Neural cell (in vitro differentiated cells): Measurements from ENCODE around the gene MGAT4A. TPM values are rescaled to one million over a fixed set of nuclear protein-coding genes. Genes with fewer than 3 reads are reported as not detected.

Source experiments
- H2AFZ ChIP-seq: fragments of 200-600, 300-800 bp; sonication (generic), shearing (Covaris generic); 2 replicates; pipeline ENCODE4 v1.6.0; 2014; ENCODE audit warnings: low read depth, mild to moderate bottlenecking, antibody characterized with exemption, low read length, moderate library complexity
- H3F3A ChIP-seq: fragments of 200-600 bp; shearing (Covaris generic); 2 replicates; pipeline ENCODE4 v1.6.1; 2016; ENCODE audit warnings: mild to moderate bottlenecking, moderate library complexity, mixed read lengths, antibody characterized with exemption, low read length; ENCODE audit not compliant: insufficient read depth, poor library complexity, severe bottlenecking
- H3K27ac ChIP-seq: fragments of 200-600, 300-800 bp; sonication (generic), shearing (Covaris generic); 2 replicates; pipeline ENCODE4 v1.5.1; 2014; ENCODE audit warnings: mild to moderate bottlenecking, low read length, moderate library complexity
- H3K27me3 ChIP-seq: fragments of 300-800, 200-600 bp; sonication (generic), shearing (Covaris generic); 2 replicates; pipeline ENCODE4 v1.6.0; 2014; ENCODE audit warnings: mild to moderate bottlenecking, low read depth, low read length, moderate library complexity; ENCODE audit not compliant: insufficient read depth
- H3K36me3 ChIP-seq: fragments of 300-800, 200-600 bp; sonication (generic), shearing (Covaris generic); 2 replicates; pipeline ENCODE4 v1.5.1; 2014; ENCODE audit warnings: mild to moderate bottlenecking, antibody characterized with exemption, low read length, moderate library complexity; ENCODE audit not compliant: insufficient read depth
- H3K4me2 ChIP-seq: fragments of 300-800, 200-600 bp; sonication (generic), shearing (Covaris generic); 2 replicates; pipeline ENCODE4 v1.6.0; 2014; ENCODE audit warnings: mild to moderate bottlenecking, low read length
- H3K4me3 ChIP-seq: fragments of 300-800, 200-600 bp; sonication (generic), shearing (Covaris generic); 2 replicates; pipeline ENCODE4 v1.5.1; 2014; ENCODE audit warnings: mild to moderate bottlenecking, low read length, moderate library complexity
- H3K79me2 ChIP-seq: fragments of 200-600 bp; shearing (Covaris generic); replicated peaks from 2 replicates; pipeline ENCODE4 v1.6.0; 2014; ENCODE audit warnings: mild to moderate bottlenecking, low read length, moderate library complexity; ENCODE audit not compliant: insufficient read depth
- H3K9ac ChIP-seq: fragments of 300-800, 200-600 bp; sonication (generic), shearing (Covaris generic); 2 replicates; pipeline ENCODE4 v1.6.1; 2016; ENCODE audit warnings: mild to moderate bottlenecking, low read length, mixed read lengths
- H3K9me2 ChIP-seq: fragments of 200-600 bp; shearing (Covaris generic); 2 replicates; pipeline ENCODE4 v1.6.1; 2016; ENCODE audit warnings: mild to moderate bottlenecking, low read length, mixed read lengths; ENCODE audit not compliant: insufficient read depth
- H3K9me3 ChIP-seq: fragments of 200-600, 300-800 bp; sonication (generic), shearing (Covaris generic); 2 replicates; pipeline ENCODE4 v1.6.1; 2016; ENCODE audit warnings: mild to moderate bottlenecking, mixed run types, low read length, moderate library complexity, mixed read lengths
- H4K20me1 ChIP-seq: fragments of 200-600 bp; shearing (Covaris generic); 2 replicates; pipeline ENCODE4 v1.6.1; 2016; ENCODE audit warnings: mild to moderate bottlenecking, mixed run types; ENCODE audit not compliant: insufficient read depth
- EP300 ChIP-seq: fragments of 450-650 bp; conservative IDR thresholded peaks from 2 replicates; pipeline ENCODE4 v1.6.1; 2014; ENCODE audit warnings: antibody characterized with exemption, mild to moderate bottlenecking, moderate library complexity; ENCODE audit not compliant: poor library complexity, severe bottlenecking
- EZH2 ChIP-seq: fragments of 200-600, 300-800 bp; shearing (Covaris generic), sonication (generic); IDR thresholded peaks from 2 replicates; pipeline ENCODE4 v1.6.1; 2014; ENCODE audit warnings: antibody characterized with exemption, low read length, borderline replicate concordance, mild to moderate bottlenecking; ENCODE audit not compliant: insufficient read depth, poor library complexity, severe bottlenecking
- MXI1 ChIP-seq: fragments of 450-650 bp; conservative IDR thresholded peaks from 2 replicates; pipeline ENCODE4 v1.6.1; 2014; ENCODE audit warnings: antibody characterized with exemption, mild to moderate bottlenecking; ENCODE audit not compliant: poor library complexity, severe bottlenecking
- POLR2AphosphoS5 ChIP-seq: IDR thresholded peaks from 2 replicates; pipeline ENCODE4 v1.6.1; 2012
- RAD21 ChIP-seq: fragments of 450-650 bp; conservative IDR thresholded peaks from 2 replicates; pipeline ENCODE4 v1.6.1; 2014; ENCODE audit warnings: antibody characterized with exemption, mild to moderate bottlenecking, moderate library complexity
- SMC3 ChIP-seq: fragments of 450-650 bp; conservative IDR thresholded peaks from 2 replicates; pipeline ENCODE4 v1.6.1; 2014; ENCODE audit warnings: antibody characterized with exemption, mild to moderate bottlenecking, moderate library complexity; ENCODE audit not compliant: poor library complexity
- TAF1 ChIP-seq: IDR thresholded peaks from 2 replicates; pipeline ENCODE4 v1.6.1; 2012; ENCODE audit warnings: low read depth
- polyA plus RNA-seq: library from polyadenylated mRNA; depleted of rRNA; stranded (reverse); fragments of >200 nt; gene quantifications from 2 replicates; pipeline ENCODE4 v1.2.3, GENCODE V29; 2014
- TF ChIP-seq, protein P1 (sequence below): fragments of 450-650 bp; IDR thresholded peaks from 2 replicates; pipeline ENCODE4 v1.5.1; 2014; ENCODE audit warnings: antibody characterized with exemption, mild to moderate bottlenecking, moderate library complexity; ENCODE audit not compliant: poor library complexity, severe bottlenecking
- TF ChIP-seq, protein P2 (sequence below): IDR thresholded peaks from 2 replicates; pipeline ENCODE4 v1.6.1; 2012; ENCODE audit warnings: borderline replicate concordance

Gene MGAT4A
- polyA plus RNA-seq, 1 donor from 2014 or later = 54.8 TPM

DNA sequence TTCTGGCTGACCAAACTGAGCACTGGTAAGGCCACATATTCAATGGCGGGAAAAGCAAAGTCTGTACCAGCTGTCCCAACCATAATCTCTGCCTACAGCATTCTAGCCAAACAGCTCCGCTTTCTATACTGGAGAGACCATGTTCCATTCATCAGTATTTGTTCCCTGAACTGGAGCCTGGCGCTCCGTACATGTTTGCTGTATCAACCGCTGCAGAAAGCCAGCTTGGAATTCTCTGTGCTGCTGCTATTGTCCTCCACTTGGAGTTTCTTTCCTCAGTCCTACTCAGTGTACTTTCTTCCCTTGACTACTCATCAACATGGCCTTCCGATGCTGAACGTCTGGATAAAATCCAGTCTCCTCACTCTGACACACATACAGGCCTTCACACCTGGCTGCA lies 124.5 kb downstream of the MGAT4A start:
- Histone ChIP-seq H3K9me3 (no peaks in the 10 kb centered on the region), H3F3A (no peaks in the 10 kb centered on the region), H3K9me2 (no peaks in the 10 kb centered on the region), H2AFZ (no peak overlapping the region), H4K20me1 (no peaks in the 10 kb centered on the region), H3K36me3 (no peaks in the 10 kb centered on the region), H3K4me3 (peak overlapping the region; percentile 86), H3K79me2 (peaks cover 54% of the 10 kb centered on the region), H3K9ac (no peak overlapping the region), H3K27me3 (no peaks in the 10 kb centered on the region), H3K27ac (no peak overlapping the region), H3K4me2 (no peak overlapping the region)
- TF ChIP-seq RAD21 (no peak), SMC3 (no peak), POLR2AphosphoS5 (no peak), EZH2 (no peak), TAF1 (no peak), MXI1 (no peak), EP300 (no peak)
- TF ChIP-seq, protein P1, sequence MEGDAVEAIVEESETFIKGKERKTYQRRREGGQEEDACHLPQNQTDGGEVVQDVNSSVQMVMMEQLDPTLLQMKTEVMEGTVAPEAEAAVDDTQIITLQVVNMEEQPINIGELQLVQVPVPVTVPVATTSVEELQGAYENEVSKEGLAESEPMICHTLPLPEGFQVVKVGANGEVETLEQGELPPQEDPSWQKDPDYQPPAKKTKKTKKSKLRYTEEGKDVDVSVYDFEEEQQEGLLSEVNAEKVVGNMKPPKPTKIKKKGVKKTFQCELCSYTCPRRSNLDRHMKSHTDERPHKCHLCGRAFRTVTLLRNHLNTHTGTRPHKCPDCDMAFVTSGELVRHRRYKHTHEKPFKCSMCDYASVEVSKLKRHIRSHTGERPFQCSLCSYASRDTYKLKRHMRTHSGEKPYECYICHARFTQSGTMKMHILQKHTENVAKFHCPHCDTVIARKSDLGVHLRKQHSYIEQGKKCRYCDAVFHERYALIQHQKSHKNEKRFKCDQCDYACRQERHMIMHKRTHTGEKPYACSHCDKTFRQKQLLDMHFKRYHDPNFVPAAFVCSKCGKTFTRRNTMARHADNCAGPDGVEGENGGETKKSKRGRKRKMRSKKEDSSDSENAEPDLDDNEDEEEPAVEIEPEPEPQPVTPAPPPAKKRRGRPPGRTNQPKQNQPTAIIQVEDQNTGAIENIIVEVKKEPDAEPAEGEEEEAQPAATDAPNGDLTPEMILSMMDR = no peak
- TF ChIP-seq, protein P2, sequence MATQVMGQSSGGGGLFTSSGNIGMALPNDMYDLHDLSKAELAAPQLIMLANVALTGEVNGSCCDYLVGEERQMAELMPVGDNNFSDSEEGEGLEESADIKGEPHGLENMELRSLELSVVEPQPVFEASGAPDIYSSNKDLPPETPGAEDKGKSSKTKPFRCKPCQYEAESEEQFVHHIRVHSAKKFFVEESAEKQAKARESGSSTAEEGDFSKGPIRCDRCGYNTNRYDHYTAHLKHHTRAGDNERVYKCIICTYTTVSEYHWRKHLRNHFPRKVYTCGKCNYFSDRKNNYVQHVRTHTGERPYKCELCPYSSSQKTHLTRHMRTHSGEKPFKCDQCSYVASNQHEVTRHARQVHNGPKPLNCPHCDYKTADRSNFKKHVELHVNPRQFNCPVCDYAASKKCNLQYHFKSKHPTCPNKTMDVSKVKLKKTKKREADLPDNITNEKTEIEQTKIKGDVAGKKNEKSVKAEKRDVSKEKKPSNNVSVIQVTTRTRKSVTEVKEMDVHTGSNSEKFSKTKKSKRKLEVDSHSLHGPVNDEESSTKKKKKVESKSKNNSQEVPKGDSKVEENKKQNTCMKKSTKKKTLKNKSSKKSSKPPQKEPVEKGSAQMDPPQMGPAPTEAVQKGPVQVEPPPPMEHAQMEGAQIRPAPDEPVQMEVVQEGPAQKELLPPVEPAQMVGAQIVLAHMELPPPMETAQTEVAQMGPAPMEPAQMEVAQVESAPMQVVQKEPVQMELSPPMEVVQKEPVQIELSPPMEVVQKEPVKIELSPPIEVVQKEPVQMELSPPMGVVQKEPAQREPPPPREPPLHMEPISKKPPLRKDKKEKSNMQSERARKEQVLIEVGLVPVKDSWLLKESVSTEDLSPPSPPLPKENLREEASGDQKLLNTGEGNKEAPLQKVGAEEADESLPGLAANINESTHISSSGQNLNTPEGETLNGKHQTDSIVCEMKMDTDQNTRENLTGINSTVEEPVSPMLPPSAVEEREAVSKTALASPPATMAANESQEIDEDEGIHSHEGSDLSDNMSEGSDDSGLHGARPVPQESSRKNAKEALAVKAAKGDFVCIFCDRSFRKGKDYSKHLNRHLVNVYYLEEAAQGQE = no peak

DNA sequence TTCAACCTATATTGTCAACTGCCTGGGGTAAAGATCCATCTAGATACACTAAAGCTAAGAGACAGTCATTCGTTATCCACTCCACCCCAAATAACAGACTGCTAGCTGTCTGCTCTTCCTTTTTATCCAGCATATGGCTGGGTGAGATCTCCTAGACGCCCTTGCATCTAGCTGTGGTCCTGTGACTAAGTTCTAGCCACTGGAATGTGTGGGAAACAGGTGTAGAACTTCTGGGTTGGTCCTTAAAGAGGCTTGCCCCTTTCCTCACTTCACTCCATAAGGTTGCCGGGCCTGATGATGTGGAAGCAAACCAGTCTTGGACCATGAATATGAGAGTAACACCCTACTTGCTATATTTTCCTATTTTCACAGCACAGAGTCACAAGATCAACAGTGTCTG lies 125.9 kb downstream of the MGAT4A start:
- Histone ChIP-seq H3K27me3 (no peaks in the 10 kb centered on the region), H3K79me2 (peaks cover 41% of the 10 kb centered on the region), H3K27ac (no peak overlapping the region), H3K4me3 (no peak overlapping the region), H3K9me2 (no peaks in the 10 kb centered on the region), H2AFZ (no peak overlapping the region), H3K36me3 (no peaks in the 10 kb centered on the region), H3K4me2 (no peak overlapping the region), H3K9ac (no peak overlapping the region), H3K9me3 (no peaks in the 10 kb centered on the region), H3F3A (no peaks in the 10 kb centered on the region), H4K20me1 (no peaks in the 10 kb centered on the region)
- TF ChIP-seq RAD21 (no peak), EP300 (no peak), POLR2AphosphoS5 (no peak), MXI1 (no peak)
- TF ChIP-seq, protein P2 = no peak
